ENCODE data around the gene WIPF1. TPM values are rescaled to one million over a fixed set of nuclear protein-coding genes. Genes with fewer than 3 reads are reported as not detected.

WIPF1 gene
- total and polyA plus RNA-seq, 4 donors: 18.7 to 29.5 (median 21.7) TPM

DNA sequence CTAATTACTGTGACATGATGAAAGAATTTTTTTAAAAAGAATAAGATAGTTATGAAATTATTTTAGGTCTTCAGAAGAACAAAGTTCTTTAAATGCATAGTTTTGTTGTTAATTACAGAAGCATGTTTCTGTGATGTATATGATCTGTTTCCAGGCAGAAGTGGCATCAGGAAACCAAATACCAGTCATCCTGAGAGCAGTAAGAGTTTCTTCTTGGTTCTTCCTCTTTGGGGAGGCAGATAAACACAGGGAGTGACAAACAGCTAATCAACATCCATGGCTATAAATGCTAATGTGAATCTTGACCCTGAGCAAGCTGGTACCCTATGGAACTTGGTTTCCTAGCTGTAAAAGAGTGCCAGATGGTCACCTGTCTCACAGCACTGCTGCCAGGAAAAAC lies 29.2 kb downstream of the WIPF1 start:
- Histone ChIP-seq H3K4me3 (ENCODE audit: low read depth, low read length) (no peak overlapping the region), H3K27ac (ENCODE audit: low read depth, low read length) (no peak overlapping the region), H3K36me3 (ENCODE audit: control insufficient read depth, insufficient read depth, low read length) (peaks cover 11% of the 10 kb centered on the region), H3K9me3 (ENCODE audit: control insufficient read depth, insufficient read depth, low read length) (no peaks in the 10 kb centered on the region), H3K27me3 (ENCODE audit: control insufficient read depth, insufficient read depth, low read length) (no peaks in the 10 kb centered on the region), H3K4me1 (ENCODE audit: control insufficient read depth, insufficient read depth, low read length) (no peaks in the 10 kb centered on the region)
- DNase-seq (ENCODE audit: low read depth in 4 of 6, low spot score in 6 of 6): no peak

DNA sequence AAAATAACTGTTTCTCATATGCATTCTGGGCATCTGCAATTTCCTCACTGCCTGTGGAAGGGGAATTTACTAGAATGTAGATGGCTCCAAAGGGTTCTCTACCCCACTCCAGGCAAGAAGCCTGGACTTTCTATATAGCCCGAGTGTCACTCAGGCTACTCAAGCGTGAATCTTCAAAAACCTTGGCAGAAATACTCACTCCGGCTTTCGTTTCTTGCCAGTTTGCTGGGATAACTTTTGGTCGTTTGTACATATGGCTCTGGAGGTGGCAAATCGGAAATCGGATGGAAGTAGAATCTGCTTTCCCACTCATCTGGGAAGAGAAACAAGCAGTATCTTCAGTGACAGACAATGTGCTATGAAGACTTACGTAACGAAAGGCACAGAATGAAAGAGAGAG lies 30.7 kb downstream of the WIPF1 start:
- Histone ChIP-seq H3K27me3 (ENCODE audit: control insufficient read depth, insufficient read depth, low read length) (no peaks in the 10 kb centered on the region), H3K36me3 (ENCODE audit: control insufficient read depth, insufficient read depth, low read length) (peaks cover 6% of the 10 kb centered on the region), H3K9me3 (ENCODE audit: control insufficient read depth, insufficient read depth, low read length) (no peaks in the 10 kb centered on the region), H3K4me3 (ENCODE audit: low read depth, low read length) (no peak overlapping the region), H3K4me1 (ENCODE audit: control insufficient read depth, insufficient read depth, low read length) (peaks cover 7% of the 10 kb centered on the region), H3K27ac (ENCODE audit: low read depth, low read length) (no peak overlapping the region)
- DNase-seq (ENCODE audit: low read depth in 4 of 6, low spot score in 6 of 6): peak in 1 of 6 donors; percentile 59
- WGBS (ENCODE audit: insufficient coverage): 71% methylated on average over 7 of the region's 9 CpGs

DNA sequence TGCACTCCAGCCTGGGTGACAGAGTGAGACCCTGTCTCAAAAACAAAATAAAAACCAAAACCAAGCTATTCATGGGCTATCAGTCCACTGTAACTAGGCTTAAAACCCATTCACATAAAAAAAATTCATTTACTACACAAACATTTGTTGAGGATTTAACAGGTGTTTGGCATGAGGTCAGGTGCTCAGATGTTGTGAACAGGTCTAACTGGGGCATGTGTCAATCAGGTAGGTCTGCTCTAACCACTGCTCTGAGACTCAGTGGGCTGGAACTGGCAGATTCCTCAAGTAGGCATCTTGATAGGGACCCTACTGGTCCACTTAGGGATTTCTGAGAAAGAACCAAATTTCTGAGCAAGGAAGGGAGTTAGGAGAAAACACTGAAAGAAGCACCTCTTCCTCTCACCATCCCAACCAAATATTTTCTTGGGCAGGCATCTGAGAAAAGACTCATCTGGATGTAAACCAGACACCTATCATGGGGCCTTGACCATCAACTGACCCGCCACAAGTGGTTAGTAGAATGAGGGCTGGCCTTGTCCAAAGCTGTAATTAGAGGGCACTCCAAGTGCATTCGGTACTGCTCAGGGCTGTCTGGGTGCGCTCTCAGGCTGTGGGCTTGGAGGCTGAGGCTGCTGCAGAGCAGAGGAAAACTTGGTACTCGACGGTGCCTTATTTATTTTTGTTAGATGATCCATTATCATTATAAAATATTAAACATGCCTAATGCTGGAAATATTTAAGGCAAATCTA lies 33.9 kb downstream of the WIPF1 start:
- Histone ChIP-seq H3K27me3 (ENCODE audit: control insufficient read depth, insufficient read depth, low read length) (no peaks in the 10 kb centered on the region), H3K36me3 (ENCODE audit: control insufficient read depth, insufficient read depth, low read length) (no peaks in the 10 kb centered on the region), H3K4me1 (ENCODE audit: control insufficient read depth, insufficient read depth, low read length) (peaks cover 11% of the 10 kb centered on the region), H3K27ac (ENCODE audit: low read depth, low read length) (no peak overlapping the region), H3K4me3 (ENCODE audit: low read depth, low read length) (no peak overlapping the region), H3K9me3 (ENCODE audit: control insufficient read depth, insufficient read depth, low read length) (no peaks in the 10 kb centered on the region)
- 100% methylated on average over 2 of the region's 5 CpGs for WGBS (ENCODE audit: insufficient coverage)
- no peak for DNase-seq (ENCODE audit: low read depth in 4 of 6, low spot score in 6 of 6)

DNA sequence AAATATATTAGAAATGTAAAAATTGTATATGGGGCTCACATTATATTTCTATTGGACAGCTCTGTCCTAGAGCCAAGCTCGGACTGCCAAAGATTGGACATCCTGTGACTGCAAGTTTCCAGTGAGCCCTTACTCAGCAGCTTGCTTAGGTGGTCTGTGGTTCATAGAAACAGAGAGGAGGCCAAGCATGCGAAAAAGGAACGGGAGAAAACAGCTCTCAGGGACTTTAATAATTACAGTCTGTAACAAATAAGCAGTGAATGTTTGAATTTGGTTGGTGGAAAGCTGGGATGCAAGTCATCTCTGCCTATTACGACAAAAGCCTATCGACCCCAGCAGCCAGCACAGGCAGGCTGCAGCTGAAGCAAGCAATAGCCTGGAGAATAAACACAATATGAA lies 35.6 kb downstream of the WIPF1 start:
- Histone ChIP-seq H3K27ac (ENCODE audit: low read depth, low read length) (peak overlapping the region; percentile 83), H3K36me3 (ENCODE audit: control insufficient read depth, insufficient read depth, low read length) (no peaks in the 10 kb centered on the region), H3K4me3 (ENCODE audit: low read depth, low read length) (no peak overlapping the region), H3K27me3 (ENCODE audit: control insufficient read depth, insufficient read depth, low read length) (no peaks in the 10 kb centered on the region), H3K4me1 (ENCODE audit: control insufficient read depth, insufficient read depth, low read length) (peaks cover 11% of the 10 kb centered on the region), H3K9me3 (ENCODE audit: control insufficient read depth, insufficient read depth, low read length) (no peaks in the 10 kb centered on the region)
- no CpG with 5 or more reads among the region's 5 CpGs for whole genome bisulfite sequencing (ENCODE audit: insufficient coverage)
- DNase-seq (ENCODE audit: low read depth in 4 of 6, low spot score in 6 of 6): peak in 5 of 6 donors; percentile 7 to 78 (median 38)

DNA sequence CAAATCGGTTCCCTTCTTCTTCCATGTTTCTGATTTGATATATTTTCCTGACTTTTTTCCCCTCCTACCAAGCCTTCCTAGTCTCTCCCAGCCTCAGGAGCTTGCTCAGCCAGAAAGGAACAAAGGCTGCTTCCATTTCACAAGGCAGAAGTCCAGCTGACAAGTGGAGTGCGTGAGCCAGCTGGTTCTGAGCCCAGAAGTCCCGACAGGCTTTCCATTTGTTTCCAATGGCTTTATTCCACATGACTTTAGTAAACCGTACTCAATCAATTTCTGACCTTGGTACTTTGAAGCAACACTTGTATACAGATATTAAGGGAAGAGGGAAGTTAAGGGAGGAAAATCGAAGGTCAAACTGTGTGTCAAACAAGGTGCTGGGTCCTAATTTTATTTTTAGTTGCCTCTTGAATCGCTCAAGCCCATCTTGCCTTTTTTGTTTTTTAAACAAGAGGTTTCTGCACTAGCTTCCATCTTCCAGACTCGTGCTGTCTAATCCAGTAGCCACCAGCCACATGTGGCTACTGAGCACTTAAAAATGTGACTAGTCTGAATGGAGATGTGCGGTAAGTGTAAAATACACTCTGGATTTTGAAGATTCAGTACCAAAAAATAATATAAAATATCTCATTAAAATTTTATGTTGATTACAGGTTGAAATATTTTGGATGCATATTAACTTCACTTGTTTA lies 36.2 kb downstream of the WIPF1 start:
- no peaks in the 10 kb centered on the region for H3K27me3 ChIP-seq (ENCODE audit: control insufficient read depth, insufficient read depth, low read length)
- H3K4me1 ChIP-seq (ENCODE audit: control insufficient read depth, insufficient read depth, low read length): peaks cover 11% of the 10 kb centered on the region
- WGBS (ENCODE audit: insufficient coverage): 26% methylated on average over 4 of the region's 8 CpGs
- DNase-seq (ENCODE audit: low read depth in 4 of 6, low spot score in 6 of 6): peak; percentile 70 to 97 (median 81)
- H3K9me3 ChIP-seq (ENCODE audit: control insufficient read depth, insufficient read depth, low read length): no peaks in the 10 kb centered on the region
- H3K27ac ChIP-seq (ENCODE audit: low read depth, low read length): peak overlapping the region; percentile 83
- H3K36me3 ChIP-seq (ENCODE audit: control insufficient read depth, insufficient read depth, low read length): no peaks in the 10 kb centered on the region
- H3K4me3 ChIP-seq (ENCODE audit: low read depth, low read length): no peak overlapping the region

GRCh38 chr2:174560737-174561136 lies 36.9 kb downstream of the WIPF1 start:
- peaks cover 11% of the 10 kb centered on the region for H3K4me1 ChIP-seq (ENCODE audit: control insufficient read depth, insufficient read depth, low read length)
- no peaks in the 10 kb centered on the region for H3K36me3 ChIP-seq (ENCODE audit: control insufficient read depth, insufficient read depth, low read length)
- no peaks in the 10 kb centered on the region for H3K9me3 ChIP-seq (ENCODE audit: control insufficient read depth, insufficient read depth, low read length)
- H3K27ac ChIP-seq (ENCODE audit: low read depth, low read length): peak overlapping the region; percentile 83
- no peak for DNase-seq (ENCODE audit: low read depth in 4 of 6, low spot score in 6 of 6)
- H3K27me3 ChIP-seq (ENCODE audit: control insufficient read depth, insufficient read depth, low read length): no peaks in the 10 kb centered on the region
- H3K4me3 ChIP-seq (ENCODE audit: low read depth, low read length): no peak overlapping the region

DNA sequence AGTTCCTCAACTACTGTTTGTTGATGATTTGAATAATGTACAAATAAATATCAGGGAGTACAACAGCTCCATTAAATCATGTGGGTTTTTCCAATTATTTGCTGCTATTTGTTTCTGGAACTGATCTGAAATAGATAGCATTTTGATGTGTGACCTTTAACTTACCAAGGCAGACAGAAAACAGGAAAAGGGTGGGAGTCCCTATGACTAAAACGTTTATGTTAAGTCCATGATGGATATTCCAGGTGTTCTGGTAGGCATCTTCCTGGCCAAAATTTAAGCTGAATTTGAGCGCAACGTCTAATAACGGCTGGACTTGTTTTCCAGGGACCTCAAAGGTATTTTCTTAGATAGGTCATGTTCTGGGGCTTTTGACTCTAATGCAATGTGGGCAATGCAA lies 41.6 kb downstream of the WIPF1 start:
- Histone ChIP-seq H3K9me3 (ENCODE audit: control insufficient read depth, insufficient read depth, low read length) (no peaks in the 10 kb centered on the region), H3K36me3 (ENCODE audit: control insufficient read depth, insufficient read depth, low read length) (no peaks in the 10 kb centered on the region), H3K27me3 (ENCODE audit: control insufficient read depth, insufficient read depth, low read length) (no peaks in the 10 kb centered on the region), H3K27ac (ENCODE audit: low read depth, low read length) (no peak overlapping the region), H3K4me1 (ENCODE audit: control insufficient read depth, insufficient read depth, low read length) (no peaks in the 10 kb centered on the region), H3K4me3 (ENCODE audit: low read depth, low read length) (no peak overlapping the region)
- DNase-seq (ENCODE audit: low read depth in 4 of 6, low spot score in 6 of 6): no peak
- WGBS (ENCODE audit: insufficient coverage): 93% methylated on average over 4 of the region's 4 CpGs

DNA sequence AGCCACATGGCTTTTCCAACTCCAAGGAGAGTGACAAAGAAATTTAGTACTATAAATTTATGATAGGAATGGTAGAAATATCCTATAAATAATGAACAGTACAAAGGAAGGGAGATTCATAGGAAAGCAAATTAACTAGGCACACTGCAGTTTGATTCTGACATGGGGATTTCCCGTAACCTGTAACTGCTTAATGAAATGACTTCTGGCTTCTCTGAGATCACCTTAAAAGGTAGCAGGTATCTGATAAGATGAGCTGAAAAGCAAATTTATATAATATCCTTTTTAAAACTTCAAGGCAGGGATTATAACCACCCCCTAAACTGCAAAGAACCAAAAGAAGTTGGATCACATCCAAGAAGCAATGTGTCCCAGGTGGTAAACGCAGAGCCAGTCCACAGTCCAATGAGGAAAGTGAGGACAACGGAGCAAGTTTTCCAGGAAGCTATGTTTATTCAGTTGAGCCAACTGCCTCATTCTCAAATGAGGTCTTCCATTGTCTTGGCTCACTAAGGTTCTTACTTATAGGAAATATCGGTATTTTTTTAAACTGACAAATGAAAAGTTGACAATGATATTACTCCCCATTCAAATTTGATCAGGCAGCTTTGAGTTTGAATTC lies 43.0 kb downstream of the WIPF1 start:
- DNase-seq (ENCODE audit: low read depth in 4 of 6, low spot score in 6 of 6): no peak
- H3K27me3 ChIP-seq (ENCODE audit: control insufficient read depth, insufficient read depth, low read length): no peaks in the 10 kb centered on the region
- H3K9me3 ChIP-seq (ENCODE audit: control insufficient read depth, insufficient read depth, low read length): no peaks in the 10 kb centered on the region
- no peak overlapping the region for H3K27ac ChIP-seq (ENCODE audit: low read depth, low read length)
- H3K4me1 ChIP-seq (ENCODE audit: control insufficient read depth, insufficient read depth, low read length): no peaks in the 10 kb centered on the region
- H3K4me3 ChIP-seq (ENCODE audit: low read depth, low read length): no peak overlapping the region
- WGBS (ENCODE audit: insufficient coverage): 80% methylated on average over 1 of the region's 4 CpGs
- H3K36me3 ChIP-seq (ENCODE audit: control insufficient read depth, insufficient read depth, low read length): no peaks in the 10 kb centered on the region

DNA sequence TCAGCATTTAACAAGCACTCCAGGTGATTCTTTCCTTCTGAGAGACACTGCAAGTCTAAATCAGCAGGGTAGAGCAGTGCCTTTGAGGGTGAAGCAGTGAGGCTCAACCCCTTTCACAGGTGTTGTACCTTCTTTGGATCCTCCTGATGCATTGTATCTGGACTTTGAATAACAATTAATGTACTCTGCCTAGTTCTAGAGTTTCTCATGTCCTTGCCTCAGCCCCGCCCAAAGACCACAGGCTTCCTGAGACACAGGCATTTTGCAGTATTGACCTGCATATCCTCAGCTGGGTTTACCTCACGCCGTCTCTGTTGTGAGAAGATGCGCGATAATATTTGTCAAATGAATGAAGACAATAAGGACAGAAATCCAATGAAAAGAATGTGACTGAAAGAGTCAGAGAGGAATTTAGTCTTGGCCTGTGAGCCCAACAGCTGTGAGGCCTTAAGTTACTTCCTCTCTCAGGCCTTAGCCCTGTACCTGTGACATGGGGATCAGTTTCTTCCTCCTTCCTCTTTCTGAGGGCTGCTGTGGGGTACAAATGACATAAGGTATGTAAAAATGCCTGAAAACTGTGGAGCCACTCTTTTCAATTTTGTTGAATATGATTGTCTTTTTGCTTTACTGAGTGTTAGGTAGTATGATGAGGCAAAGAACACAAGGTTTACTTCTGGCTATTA lies 43.7 kb downstream of the WIPF1 start:
- Histone ChIP-seq H3K4me1 (ENCODE audit: control insufficient read depth, insufficient read depth, low read length) (no peaks in the 10 kb centered on the region), H3K36me3 (ENCODE audit: control insufficient read depth, insufficient read depth, low read length) (no peaks in the 10 kb centered on the region), H3K9me3 (ENCODE audit: control insufficient read depth, insufficient read depth, low read length) (no peaks in the 10 kb centered on the region), H3K27ac (ENCODE audit: low read depth, low read length) (no peak overlapping the region), H3K27me3 (ENCODE audit: control insufficient read depth, insufficient read depth, low read length) (no peaks in the 10 kb centered on the region), H3K4me3 (ENCODE audit: low read depth, low read length) (no peak overlapping the region)
- 100% methylated on average over 4 of the region's 5 CpGs for WGBS (ENCODE audit: insufficient coverage)
- no peak for DNase-seq (ENCODE audit: low read depth in 4 of 6, low spot score in 6 of 6)
